T-cell (primary cell): ENCODE measurements around the gene DDN. TPM values are rescaled to one million over a fixed set of nuclear protein-coding genes. Genes with fewer than 3 reads are reported as not detected.

Experiments used
- ATAC-seq, 4 experiments: fragments of 200-7000 bp in 3 of 4; fragments of 150-1000 bp in 1 of 4; cut with Tn5 transposase; replicated peaks in 1 of 4; 1 replicate in 3 of 4; 2 replicates in 1 of 4; pipeline ENCODE4 v1.10.0; 2021; ENCODE audit warnings: moderate library complexity in 3 of 4, mild to moderate bottlenecking in 2 of 4, moderate number of reproducible peaks in 1 of 4
- CTCF ChIA-PET, 2 donors: fragments of 300-600 bp; sonication (Branson Sonifier 250); formaldehyde crosslinking; loops; one replicate each; lab custom pipeline; 2022; ENCODE audit warnings: antibody characterized with exemption in 2 of 2; lab: Charles Lee
- POLR2A ChIA-PET, 2 donors: fragments of 300-600 bp; sonication (Branson Sonifier 250); formaldehyde crosslinking; loops; one replicate each; lab custom pipeline; 2022; ENCODE audit warnings: antibody characterized with exemption in 2 of 2; lab: Charles Lee
- DNase-seq, 35 experiments: peaks; one replicate each; pipeline versions ENCODE4 v3.0.0 to v3.0.0-alpha.2; 2013 to 2023
- H3K27ac ChIP-seq: one replicate; pipeline ENCODE4 v1.5.1; 2013; ENCODE audit warnings: low read length
- H3K27me3 ChIP-seq, 2 experiments: replicated peaks in 1 of 2; 1 replicate in 1 of 2; 2 replicates in 1 of 2; pipeline versions ENCODE4 v1.6.1 to v1.7.0; 2013; ENCODE audit warnings: low read length in 1 of 2, mixed read lengths in 1 of 2; ENCODE audit not compliant: control insufficient read depth in 2 of 2, insufficient read depth in 2 of 2; ENCODE audit errors: extremely low read depth in 1 of 2
- H3K36me3 ChIP-seq, 2 donors: 1 replicate in 1 of 2; 2 replicates in 1 of 2; pipeline versions ENCODE4 v1.6.1 to v1.7.0; 2013; ENCODE audit warnings: low read length in 1 of 2; ENCODE audit not compliant: control insufficient read depth in 2 of 2, insufficient read depth in 1 of 2; ENCODE audit errors: extremely low read depth in 1 of 2
- H3K4me1 ChIP-seq, 2 experiments: 1 replicate in 1 of 2; 2 replicates in 1 of 2; pipeline versions ENCODE4 v1.6.1 to v1.7.0; 2013; ENCODE audit warnings: low read length in 2 of 2, mixed read lengths in 1 of 2; ENCODE audit not compliant: insufficient read depth in 2 of 2, control insufficient read depth in 1 of 2; ENCODE audit errors: extremely low read depth in 1 of 2
- H3K4me3 ChIP-seq, 2 donors: 1 replicate in 1 of 2; 2 replicates in 1 of 2; pipeline versions ENCODE4 v1.5.1 to v1.7.0; 2013; ENCODE audit warnings: mild to moderate bottlenecking in 2 of 2, low read length in 1 of 2, moderate library complexity in 1 of 2; ENCODE audit not compliant: control insufficient read depth in 1 of 2; ENCODE audit errors: extremely low read depth in 1 of 2
- H3K9me3 ChIP-seq: 2 replicates; pipeline ENCODE4 v1.7.0; 2013
- H3K27ac Mint-ChIP-seq, 2 donors: one replicate each; pipeline ENCODE4 v1.8.0; 2020 to 2021; ENCODE audit warnings: mild to moderate bottlenecking in 2 of 2, mixed read lengths in 2 of 2
- H3K27me3 Mint-ChIP-seq, 2 donors: one replicate each; pipeline ENCODE4 v1.8.0; 2021 to 2022; ENCODE audit warnings: mixed read lengths in 2 of 2
- H3K36me3 Mint-ChIP-seq: one replicate; pipeline ENCODE4 v1.8.0; 2021; ENCODE audit warnings: mixed read lengths
- H3K4me1 Mint-ChIP-seq, 3 donors: one replicate each; pipeline ENCODE4 v1.8.0; 2020 to 2022; ENCODE audit warnings: mixed read lengths in 3 of 3, mild to moderate bottlenecking in 1 of 3
- H3K4me3 Mint-ChIP-seq, 3 donors: one replicate each; pipeline ENCODE4 v1.8.0; 2020 to 2022; ENCODE audit warnings: mild to moderate bottlenecking in 3 of 3, mixed read lengths in 3 of 3, moderate library complexity in 3 of 3
- H3K9me3 Mint-ChIP-seq, 3 donors: one replicate each; pipeline ENCODE4 v1.8.0; 2020 to 2022; ENCODE audit warnings: mixed read lengths in 3 of 3
- WGBS: methylation state at CpG from one replicate; pipeline ENCODE4 v1.1.5; 2013; ENCODE audit warnings: missing lambda C conversion rate; ENCODE audit not compliant: insufficient coverage; 5-methylcytosine and 5-hydroxymethylcytosine counted together
- total RNA-seq, 35 experiments: library from RNA in 6 of 35; stranded (reverse) in 6 of 35; fragments of 120-200 nt in 1 of 35; gene quantifications; one replicate each; pipeline versions ENCODE4 v1.2.1 to v1.2.4 and lab custom pipeline; 2013 to 2026

The DDN gene
- total RNA-seq, 5 donors from 2014 or later (not counting 1 experiment from before 2014, with no cell fraction given) = 0.09 to 1.3 (median 0.15) TPM

DNA sequence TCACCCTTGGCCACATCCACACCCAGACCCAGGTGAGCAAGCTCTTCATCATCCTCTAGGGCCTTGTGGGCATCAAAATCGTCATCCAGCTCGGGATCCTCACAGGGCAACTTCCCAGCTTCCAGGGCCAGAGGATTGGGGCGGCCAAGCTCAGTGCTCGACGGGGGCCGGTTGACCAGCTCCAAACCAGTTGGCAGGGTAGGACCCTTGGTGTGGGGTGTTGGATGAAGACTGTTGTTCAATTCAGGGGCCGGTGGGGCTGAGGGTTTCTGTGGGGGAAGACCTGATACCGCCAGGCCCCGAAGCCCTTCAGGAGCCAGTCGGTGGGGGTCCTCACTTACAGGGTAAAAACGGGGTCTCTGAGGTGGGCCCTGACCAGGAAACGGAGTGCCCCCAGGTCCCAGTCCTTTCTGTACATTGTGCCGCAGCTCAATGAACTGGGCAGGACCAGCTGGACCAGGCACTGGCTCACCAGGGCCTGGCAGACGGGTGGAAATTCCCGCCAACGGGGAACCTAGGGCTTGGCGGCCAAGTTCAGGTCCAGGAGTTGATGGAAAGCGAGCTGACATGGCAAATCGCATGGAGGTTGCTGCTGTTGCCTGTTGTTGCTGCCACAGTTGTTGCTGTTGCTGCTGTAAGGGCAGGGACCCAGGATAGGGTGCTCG, 39.2 kb upstream of the DDN start:
- no peak overlapping the region for H3K4me3 ChIP-seq
- no peaks in the 10 kb centered on the region for H3K27me3 ChIP-seq
- Mint-ChIP-seq H3K4me1 (peaks cover 0 to 6% (median 0%) of the 10 kb centered on the region in 3 donors), H3K9me3 (no peaks in the 10 kb centered on the region), H3K27ac (no peak overlapping the region), H3K36me3 (peaks cover 44% of the 10 kb centered on the region), H3K4me3 (no peak overlapping the region), H3K27me3 (no peaks in the 10 kb centered on the region)
- no peaks in the 10 kb centered on the region for H3K4me1 ChIP-seq
- H3K27ac ChIP-seq = no peak overlapping the region
- ChIA-PET CTCF (no interaction called here), POLR2A (no interaction called here)
- DNase-seq (no peak), ATAC-seq (no peak)
- H3K36me3 ChIP-seq = peaks cover 40 to 89% of the 10 kb centered on the region in 2 donors
- WGBS = 97% methylated on average over 18 of the region's 20 CpGs
- no peaks in the 10 kb centered on the region for H3K9me3 ChIP-seq

DNA sequence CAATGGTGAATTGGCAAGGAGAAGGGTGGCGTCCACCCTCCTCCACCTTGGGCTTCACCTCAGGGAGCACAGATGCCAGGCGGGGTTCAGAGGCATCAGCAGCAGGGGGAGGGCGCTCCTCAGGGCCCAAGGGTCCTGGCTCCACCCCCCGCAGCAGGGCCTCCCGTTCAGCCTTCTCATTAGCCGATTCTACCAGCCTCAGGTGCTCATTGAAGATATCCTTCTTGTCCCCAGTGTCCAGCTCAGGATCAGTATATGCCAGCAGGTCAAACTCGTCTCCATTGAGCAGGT, 38.7 kb upstream of the DDN start:
- Mint-ChIP-seq H3K9me3 (no peaks in the 10 kb centered on the region), H3K36me3 (peaks cover 40% of the 10 kb centered on the region), H3K27ac (no peak overlapping the region), H3K4me1 (peaks cover 0 to 6% (median 0%) of the 10 kb centered on the region in 3 donors), H3K4me3 (no peak overlapping the region), H3K27me3 (no peaks in the 10 kb centered on the region)
- WGBS = 94% methylated on average over 6 of the region's 7 CpGs
- H3K27ac ChIP-seq = no peak overlapping the region
- CTCF ChIA-PET = no interaction called here
- H3K36me3 ChIP-seq = peaks cover 41 to 89% of the 10 kb centered on the region in 2 donors
- no peaks in the 10 kb centered on the region for H3K4me1 ChIP-seq
- DNase-seq (no peak), ATAC-seq (no peak)
- POLR2A ChIA-PET = interaction anchor here in 1 of 2 donors (0.6 kb wide), 1 partner anchor 295 kb away, joined by 3 read pairs; no protein-coding TSS in a partner anchor
- H3K27me3 ChIP-seq = no peaks in the 10 kb centered on the region
- H3K9me3 ChIP-seq = no peaks in the 10 kb centered on the region
- H3K4me3 ChIP-seq = no peak overlapping the region

- H3K9me3 Mint-ChIP-seq = no peaks in the 10 kb centered on the region
- H3K4me1 Mint-ChIP-seq = peaks cover 0 to 6% (median 0%) of the 10 kb centered on the region in 3 donors
- H3K36me3 ChIP-seq = peaks cover 38 to 89% of the 10 kb centered on the region in 2 donors
These were observed 38.2 kb upstream of the DDN start for GRCh38 chr12:49037111-49037946.

GRCh38 chr12:49036029-49036428, 36.9 kb upstream of the DDN start:
- peaks cover 33% of the 10 kb centered on the region for H3K36me3 Mint-ChIP-seq
- no peaks in the 10 kb centered on the region for H3K27me3 Mint-ChIP-seq
- H3K27ac Mint-ChIP-seq = no peak overlapping the region
- no peak for ATAC-seq
- H3K36me3 ChIP-seq = peaks cover 35 to 83% of the 10 kb centered on the region in 2 donors
- H3K27ac ChIP-seq = no peak overlapping the region
- POLR2A ChIA-PET = interaction anchor here in 1 of 2 donors (0.6 kb wide), 1 partner anchor 9 kb away, joined by 3 read pairs; no protein-coding TSS in a partner anchor
- no peaks in the 10 kb centered on the region for H3K9me3 ChIP-seq
- WGBS = 57% methylated on average over 2 of the region's 4 CpGs
- CTCF ChIA-PET = interaction anchor here (0.6 to 1.1 kb wide), 2 partner anchors 8 to 79 kb away, joined by 3 to 4 read pairs; partner anchors contain the start of gene ARF3 (in 1 of the 2)
- peaks cover 0 to 4% of the 10 kb centered on the region in 2 experiments for H3K4me1 ChIP-seq
- H3K4me3 ChIP-seq = no peak overlapping the region
- no peaks in the 10 kb centered on the region for H3K9me3 Mint-ChIP-seq
- H3K27me3 ChIP-seq = no peaks in the 10 kb centered on the region
- DNase-seq = no peak
- H3K4me3 Mint-ChIP-seq = no peak overlapping the region
- H3K4me1 Mint-ChIP-seq = peaks cover 0 to 6% (median 0%) of the 10 kb centered on the region in 3 donors

More at GRCh38 chr12:49037111-49037946, 38.2 kb upstream of the DDN start:
- no peak overlapping the region for H3K27ac ChIP-seq
- no peaks in the 10 kb centered on the region for H3K9me3 ChIP-seq
- no peaks in the 10 kb centered on the region for H3K4me1 ChIP-seq
- H3K27ac Mint-ChIP-seq = no peak overlapping the region
- ATAC-seq (no peak), DNase-seq (no peak)
- no peak overlapping the region for H3K4me3 Mint-ChIP-seq
- H3K27me3 Mint-ChIP-seq = no peaks in the 10 kb centered on the region
- 93% methylated on average over 6 of the region's 9 CpGs for WGBS
- ChIA-PET CTCF (interaction anchor here in 1 of 2 donors (0.5 to 1.0 kb wide), 2 partner anchors 11 to 137 kb away, joined by 3 to 4 read pairs; no protein-coding TSS in a partner anchor), POLR2A (interaction anchor here (0.6 to 0.7 kb wide), 2 partner anchors 18 to 294 kb away, joined by 3 read pairs; no protein-coding TSS in a partner anchor)
- H3K36me3 Mint-ChIP-seq = peaks cover 35% of the 10 kb centered on the region
- no peak overlapping the region for H3K4me3 ChIP-seq
- H3K27me3 ChIP-seq = no peaks in the 10 kb centered on the region

DNA sequence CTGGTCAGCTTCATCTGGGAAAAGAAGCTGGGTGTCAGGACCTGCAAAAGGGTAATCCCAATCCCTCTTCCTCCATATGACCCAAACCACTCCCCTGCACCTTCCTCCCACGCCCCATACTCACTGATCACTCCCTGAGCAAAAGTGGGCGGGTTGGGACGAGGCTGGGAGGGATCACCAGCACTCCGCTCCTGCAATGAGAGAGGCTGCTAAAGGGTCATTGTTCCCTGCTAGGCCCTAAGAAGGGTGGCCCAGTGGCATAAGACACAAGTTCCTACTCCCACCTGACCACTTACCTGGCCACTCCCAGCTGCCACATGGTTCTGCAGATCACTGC, 35.1 kb upstream of the DDN start:
- ChIA-PET POLR2A (no interaction called here), CTCF (no interaction called here)
- H3K36me3 Mint-ChIP-seq = peaks cover 32% of the 10 kb centered on the region
- no peaks in the 10 kb centered on the region for H3K9me3 ChIP-seq
- H3K27me3 Mint-ChIP-seq = no peaks in the 10 kb centered on the region
- peaks cover 0 to 6% (median 0%) of the 10 kb centered on the region in 3 donors for H3K4me1 Mint-ChIP-seq
- no peaks in the 10 kb centered on the region for H3K27me3 ChIP-seq
- H3K27ac ChIP-seq = no peak overlapping the region
- WGBS = 98% methylated on average over 4 of the region's 4 CpGs
- no peak for ATAC-seq
- H3K36me3 ChIP-seq = peaks cover 21 to 74% of the 10 kb centered on the region in 2 donors
- no peak overlapping the region for H3K4me3 ChIP-seq
- H3K27ac Mint-ChIP-seq = no peak overlapping the region
- no peak for DNase-seq
- H3K4me3 Mint-ChIP-seq = no peak overlapping the region
- no peaks in the 10 kb centered on the region for H3K9me3 Mint-ChIP-seq
- peaks cover 0 to 4% of the 10 kb centered on the region in 2 experiments for H3K4me1 ChIP-seq

DNA sequence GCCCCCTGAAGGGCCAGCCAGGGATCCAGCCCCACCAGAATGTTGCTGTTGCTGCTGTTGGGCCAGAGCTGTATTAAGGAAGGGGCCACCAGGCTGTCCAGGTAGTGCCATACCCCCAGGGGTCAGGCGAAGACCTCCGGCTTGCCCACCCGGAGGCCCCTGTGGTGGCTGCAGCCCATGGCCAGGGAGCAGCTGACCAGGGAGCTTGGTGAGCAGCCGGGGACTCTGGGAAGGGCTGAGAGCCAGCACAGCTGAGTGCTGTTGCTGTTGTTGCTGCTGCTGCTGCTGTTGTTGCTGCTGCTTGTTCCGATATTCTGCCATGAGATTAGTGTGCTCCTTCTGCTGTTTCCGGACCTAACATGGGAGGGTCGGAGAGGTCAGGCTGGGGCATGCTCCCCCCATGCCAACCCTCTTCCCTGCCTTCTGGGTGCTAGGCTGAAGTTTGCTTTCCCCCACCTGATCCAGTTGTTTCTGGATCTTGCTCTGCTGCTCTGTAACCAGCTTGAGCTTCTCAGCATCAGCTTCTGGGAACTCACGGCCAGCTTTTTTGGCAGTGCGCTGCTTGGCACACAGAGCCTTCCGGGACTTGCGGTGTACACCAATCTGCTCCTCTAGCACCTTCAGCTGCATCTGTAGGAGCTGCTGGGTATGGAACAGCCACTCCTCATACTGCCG, 34.6 kb upstream of the DDN start:
- ATAC-seq (no peak), DNase-seq (no peak)
- Histone ChIP-seq H3K36me3 (peaks cover 20 to 74% of the 10 kb centered on the region in 2 donors), H3K27me3 (no peaks in the 10 kb centered on the region), H3K27ac (no peak overlapping the region), H3K9me3 (no peaks in the 10 kb centered on the region), H3K4me1 (peaks cover 0 to 4% of the 10 kb centered on the region in 2 experiments), H3K4me3 (no peak overlapping the region)
- CTCF ChIA-PET = no interaction called here
- no peak overlapping the region for H3K4me3 Mint-ChIP-seq
- H3K27ac Mint-ChIP-seq = no peak overlapping the region
- H3K4me1 Mint-ChIP-seq = peaks cover 0 to 6% (median 0%) of the 10 kb centered on the region in 3 donors
- H3K27me3 Mint-ChIP-seq = no peaks in the 10 kb centered on the region
- POLR2A ChIA-PET = no interaction called here
- no peaks in the 10 kb centered on the region for H3K9me3 Mint-ChIP-seq
- WGBS = 97% methylated on average over 12 of the region's 12 CpGs
- H3K36me3 Mint-ChIP-seq = peaks cover 31% of the 10 kb centered on the region
